K562 (cell line): ENCODE results near the gene EPHB2. TPM values are rescaled to one million over a fixed set of nuclear protein-coding genes. Genes with fewer than 3 reads are reported as not detected.

Experiments used
- EZH2 ChIP-seq: IDR thresholded peaks from 2 replicates; pipeline ENCODE4 v1.6.1; 2012; ENCODE audit warnings: low read depth, mild to moderate bottlenecking, inconsistent platforms, low read length, borderline replicate concordance
- ILF3 ChIP-seq: fragments of 450-650 bp; IDR thresholded peaks from 2 replicates; pipeline ENCODE4 v1.6.1; 2018; ENCODE audit warnings: antibody characterized with exemption, mild to moderate bottlenecking, moderate library complexity, borderline replicate concordance
- IRF1 ChIP-seq: sonication (generic); formaldehyde crosslinking; IDR thresholded peaks from 2 replicates; pipeline ENCODE4 v1.8.0; 2022; ENCODE audit warnings: missing genetic modification reagents, mild to moderate bottlenecking, borderline replicate concordance
- KLF16 ChIP-seq: IDR thresholded peaks from 2 replicates; pipeline ENCODE4 v1.6.1; 2016; ENCODE audit warnings: antibody characterized with exemption
- POU5F1 ChIP-seq: fragments of 150-350 bp; IDR thresholded peaks from 2 replicates; pipeline ENCODE4 v1.6.1; 2014; ENCODE audit warnings: borderline replicate concordance, low read length, low read depth, mild to moderate bottlenecking; ENCODE audit not compliant: partially characterized antibody
- RBBP5 ChIP-seq: fragments of 200-600 bp; sonication (generic); IDR thresholded peaks from 2 replicates; pipeline ENCODE4 v1.6.1; 2012; ENCODE audit warnings: borderline replicate concordance, mild to moderate bottlenecking, low read length, control low read depth, inconsistent platforms; ENCODE audit not compliant: insufficient read depth, poor library complexity, severe bottlenecking
- TOE1 ChIP-seq, 2 experiments: fragments of 450-650 bp in 1 of 2; sonication (generic) in 1 of 2; formaldehyde crosslinking in 1 of 2; IDR thresholded peaks; 2 replicates each; pipeline versions ENCODE4 v1.7.1 to v1.8.0; 2016 to 2022; ENCODE audit warnings: borderline replicate concordance in 2 of 2, mild to moderate bottlenecking in 2 of 2, antibody characterized with exemption in 1 of 2, inconsistent platforms in 1 of 2, low read depth in 1 of 2, missing genetic modification reagents in 1 of 2, moderate library complexity in 1 of 2
- U2AF1 ChIP-seq: fragments of 200-400 bp; formaldehyde crosslinking; optimal IDR thresholded peaks from 2 replicates; pipeline ENCODE3; 2017; ENCODE audit warnings: mild to moderate bottlenecking, low read depth, low read length, moderate library complexity
- ZNF3 ChIP-seq: fragments of 250-450 bp; sonication (Bioruptor Pico); IDR thresholded peaks from 2 replicates; pipeline ENCODE4 v1.5.0; 2021; ENCODE audit warnings: mild to moderate bottlenecking, moderate library complexity
- ZNF586 ChIP-seq: fragments of 450-650 bp; formaldehyde crosslinking; conservative IDR thresholded peaks from 2 replicates; pipeline ENCODE4 v1.4.0; 2020; ENCODE audit warnings: mild to moderate bottlenecking, moderate library complexity
- polyA plus RNA-seq, 8 experiments: library from polyadenylated mRNA; depleted of rRNA in 4 of 8; stranded (reverse) in 5 of 8; unstranded in 3 of 8; fragments of >200 nt; fragmentation: Nextera tagmentation in 2 of 8; fragmentation: Illumina TruSeq in 1 of 8; extraction: Ambion mirVana in 2 of 8; extraction: Trizol in 1 of 8; gene quantifications; 2 replicates each; pipeline versions ENCODE4 v1.2.1 to v1.2.3, GENCODE V29; 2011 to 2014; ENCODE audit warnings: inconsistent platforms in 1 of 8, missing spikeins in 1 of 8
- total RNA-seq, 7 experiments: library from RNA; depleted of rRNA in 6 of 7; stranded (reverse); fragments of >200 nt in 6 of 7; fragmentation: Illumina TruSeq in 2 of 7; extraction: Trizol in 2 of 7; gene quantifications; 2 replicates each; pipeline versions ENCODE4 v1.2.1 to v1.2.3, GENCODE V29; 2011 to 2021; ENCODE audit warnings: low replicate concordance in 1 of 7

Gene EPHB2
- total and polyA plus RNA-seq, 9 of the 15 experiments (the other 6 are each of a cell fraction or from before 2014, with no cell fraction given), result not detected

- TF ChIP-seq IRF1 (CRISPR knock-in tag) (no peak), POU5F1 (no peak), U2AF1 (no peak), ILF3 (no peak), ZNF586 (CRISPR knock-in tag) (no peak), RBBP5 (no peak), KLF16 (no peak), EZH2 (no peak), TOE1 (IDR thresholded peaks at IDR 0.05; ENCODE audit: borderline replicate concordance) (no peak), TOE1 (CRISPR knock-in tag; IDR thresholded peaks at IDR 0.05; ENCODE audit: borderline replicate concordance, low read depth) (no peak), ZNF3 (CRISPR knock-in tag) (no peak)
- TF ChIP-seq, all 486 proteins: peak for 0
These were observed 23.0 kb downstream of the EPHB2 start (continued) for GRCh38 chr1:22733643-22734042.
